Measurements from ENCODE around the gene RIC1.

- TF ChIP-seq CTCF (IDR thresholded peaks at IDR 0.05 in 2 of 3, conservative IDR thresholded peaks at IDR 0.05 in 1 of 3; ENCODE audit: borderline replicate concordance in 1 of 3, insufficient read depth in 1 of 3, low read depth in 2 of 3, low read length in 2 of 3), result no peak
- no peak for TF ChIP-seq POLR2AphosphoS5 (IDR thresholded peaks at IDR 0.05; ENCODE audit: low read depth, low read length)
- TF ChIP-seq SP1 (IDR thresholded peaks at IDR 0.05; ENCODE audit: low read depth), result no peak
- TF ChIP-seq POLR2A (IDR thresholded peaks at IDR 0.05; ENCODE audit: borderline replicate concordance, extremely low read depth, insufficient read depth, insufficient read length), result no peak
- no peak for TF ChIP-seq ZFX (IDR thresholded peaks at IDR 0.05)
- no peak for TF ChIP-seq YY1 (IDR thresholded peaks at IDR 0.05; ENCODE audit: extremely low read depth, insufficient replicate concordance, low read depth, low read length)
- TF ChIP-seq SRF (IDR thresholded peaks at IDR 0.05; ENCODE audit: low read depth), result no peak
- TF ChIP-seq RAD21 (IDR thresholded peaks at IDR 0.05; ENCODE audit: low read depth), result no peak
- TF ChIP-seq EZH2 (IDR thresholded peaks at IDR 0.05), result no peak
Observed at GRCh38 chr9:5592904-5593303, 36.0 kb upstream of the RIC1 start.

All from HCT116 (cell line).